HepG2 (cell line): ENCODE results near the gene TMEM255B. TPM values are rescaled to one million over a fixed set of nuclear protein-coding genes. Genes with fewer than 3 reads are reported as not detected.
A peak's percentile ranks its signal among the peaks of the same experiment; 100 is the strongest.

Source experiments
- CENPX ChIP-seq: sonication (generic); formaldehyde crosslinking; IDR thresholded peaks from 2 replicates; pipeline ENCODE4 v1.9.0; 2021; ENCODE audit warnings: mild to moderate bottlenecking, missing genetic modification reagents, moderate library complexity
- DMAP1 ChIP-seq: IDR thresholded peaks from 2 replicates; pipeline ENCODE4 v1.6.1; 2016
- HDAC6 ChIP-seq: fragments of 200-600 bp; sonication (generic); IDR thresholded peaks from 2 replicates; pipeline ENCODE4 v1.7.0; 2017; ENCODE audit warnings: mild to moderate bottlenecking, antibody characterized with exemption, low read length, low read depth
- KDM5A ChIP-seq: fragments of 200-600 bp; sonication (generic); IDR thresholded peaks from 2 replicates; pipeline ENCODE4 v1.7.0; 2018; ENCODE audit warnings: antibody characterized with exemption, mild to moderate bottlenecking, low read length, borderline replicate concordance
- MAZ ChIP-seq, 2 experiments: sonication (generic) in 1 of 2; formaldehyde crosslinking in 1 of 2; IDR thresholded peaks; 2 replicates each; pipeline versions ENCODE4 v1.5.0 to v1.6.1; 2012 to 2020; ENCODE audit warnings: low read depth in 2 of 2, mild to moderate bottlenecking in 2 of 2, borderline replicate concordance in 1 of 2, improper control_type of control experiment in 1 of 2, low read length in 1 of 2, missing genetic modification reagents in 1 of 2, moderate library complexity in 1 of 2
- MED13 ChIP-seq: sonication (generic); formaldehyde crosslinking; IDR thresholded peaks from 2 replicates; pipeline ENCODE4 v1.5.0; 2020; ENCODE audit warnings: missing genetic modification reagents
- MED8 ChIP-seq: sonication (generic); formaldehyde crosslinking; IDR thresholded peaks from 2 replicates; pipeline ENCODE4 v1.8.1; 2023; ENCODE audit warnings: mild to moderate bottlenecking, missing genetic modification reagents; ENCODE audit not compliant: insufficient replicate concordance
- NAIF1 ChIP-seq: sonication (generic); formaldehyde crosslinking; IDR thresholded peaks from 2 replicates; pipeline ENCODE4 v1.5.0; 2020; ENCODE audit warnings: mild to moderate bottlenecking, missing genetic modification reagents, borderline replicate concordance
- TAF1 ChIP-seq: sonication (generic); formaldehyde crosslinking; IDR thresholded peaks from 2 replicates; pipeline ENCODE4 v1.4.0; 2020; ENCODE audit warnings: missing genetic modification reagents
- TARDBP ChIP-seq: sonication (generic); formaldehyde crosslinking; IDR thresholded peaks from 2 replicates; pipeline ENCODE4 v1.8.0; 2022; ENCODE audit warnings: mild to moderate bottlenecking, missing genetic modification reagents
- ZBTB20 ChIP-seq: sonication (generic); formaldehyde crosslinking; IDR thresholded peaks from 2 replicates; pipeline ENCODE4 v1.8.1; 2023; ENCODE audit warnings: missing genetic modification reagents, low read depth, mild to moderate bottlenecking, borderline replicate concordance
- ZFAT ChIP-seq: sonication (generic); formaldehyde crosslinking; conservative IDR thresholded peaks from 2 replicates; pipeline ENCODE4 v1.8.1; 2023; ENCODE audit warnings: missing genetic modification reagents, inconsistent platforms
- ZKSCAN1 ChIP-seq: fragments of 150-350 bp; IDR thresholded peaks from 2 replicates; pipeline ENCODE4 v1.6.1; 2014; ENCODE audit warnings: low read length
- ZNF44 ChIP-seq: sonication (generic); formaldehyde crosslinking; IDR thresholded peaks from 2 replicates; pipeline ENCODE4 v1.5.1; 2020; ENCODE audit warnings: mild to moderate bottlenecking, missing genetic modification reagents
- ZNF468 ChIP-seq: sonication (generic); formaldehyde crosslinking; IDR thresholded peaks from 2 replicates; pipeline ENCODE4 v1.8.0; 2022; ENCODE audit warnings: mild to moderate bottlenecking, moderate library complexity, missing genetic modification reagents
- ZSCAN25 ChIP-seq: sonication (generic); formaldehyde crosslinking; IDR thresholded peaks from 2 replicates; pipeline ENCODE4 v1.8.0; 2022; ENCODE audit warnings: mild to moderate bottlenecking, missing genetic modification reagents
- polyA plus RNA-seq, 8 experiments: library from polyadenylated mRNA; depleted of rRNA in 3 of 8; stranded (reverse) in 7 of 8; unstranded in 1 of 8; fragments of >200 nt; fragmentation: Illumina TruSeq in 4 of 8; extraction: Trizol in 4 of 8; gene quantifications; 2 replicates each; pipeline versions ENCODE4 v1.2.1 to v1.2.3, GENCODE V29; 2011 to 2016; ENCODE audit warnings: low read depth in 4 of 8, missing spikeins in 1 of 8, mixed read lengths in 1 of 8; ENCODE audit not compliant: insufficient read depth in 1 of 8
- total RNA-seq, 5 experiments: library from RNA; depleted of rRNA; stranded (reverse); fragments of >200 nt; fragmentation: Illumina TruSeq; extraction: Trizol; gene quantifications; 2 replicates each; pipeline ENCODE4 v1.2.3, GENCODE V29; 2016; ENCODE audit warnings: low read depth in 1 of 5
- TF ChIP-seq, protein P1 (sequence below): sonication (generic); formaldehyde crosslinking; IDR thresholded peaks from 2 replicates; pipeline ENCODE4 v1.8.0; 2022; ENCODE audit warnings: mild to moderate bottlenecking, missing genetic modification reagents; ENCODE audit not compliant: insufficient replicate concordance
- TF ChIP-seq, protein P2 (sequence below): sonication (generic); formaldehyde crosslinking; IDR thresholded peaks from 2 replicates; pipeline ENCODE4 v1.8.0; 2022; ENCODE audit warnings: missing genetic modification reagents, mild to moderate bottlenecking, moderate library complexity, borderline replicate concordance
- TF ChIP-seq, protein P3 (sequence below): sonication (generic); formaldehyde crosslinking; IDR thresholded peaks from 2 replicates; pipeline ENCODE4 v1.5.1; 2020; ENCODE audit warnings: mild to moderate bottlenecking, missing genetic modification reagents, moderate library complexity
- TF ChIP-seq, protein P4 (sequence below): sonication (generic); formaldehyde crosslinking; IDR thresholded peaks from 2 replicates; pipeline ENCODE4 v1.9.0; 2021; ENCODE audit warnings: missing genetic modification reagents, mild to moderate bottlenecking, borderline replicate concordance
- TF ChIP-seq, protein P5 (sequence below): sonication (generic); formaldehyde crosslinking; IDR thresholded peaks from 2 replicates; pipeline ENCODE4 v1.8.0; 2022; ENCODE audit warnings: missing genetic modification reagents, low read depth, mild to moderate bottlenecking, borderline replicate concordance
- TF ChIP-seq, protein P6 (sequence below): sonication (generic); formaldehyde crosslinking; IDR thresholded peaks from 2 replicates; pipeline ENCODE4 v1.5.1; 2020; ENCODE audit warnings: missing genetic modification reagents, mild to moderate bottlenecking, borderline replicate concordance

TMEM255B gene
- total and polyA plus RNA-seq, 2 of the 13 experiments (the other 11 are each of a cell fraction or from before 2014, with no cell fraction given), result not detected

DNA sequence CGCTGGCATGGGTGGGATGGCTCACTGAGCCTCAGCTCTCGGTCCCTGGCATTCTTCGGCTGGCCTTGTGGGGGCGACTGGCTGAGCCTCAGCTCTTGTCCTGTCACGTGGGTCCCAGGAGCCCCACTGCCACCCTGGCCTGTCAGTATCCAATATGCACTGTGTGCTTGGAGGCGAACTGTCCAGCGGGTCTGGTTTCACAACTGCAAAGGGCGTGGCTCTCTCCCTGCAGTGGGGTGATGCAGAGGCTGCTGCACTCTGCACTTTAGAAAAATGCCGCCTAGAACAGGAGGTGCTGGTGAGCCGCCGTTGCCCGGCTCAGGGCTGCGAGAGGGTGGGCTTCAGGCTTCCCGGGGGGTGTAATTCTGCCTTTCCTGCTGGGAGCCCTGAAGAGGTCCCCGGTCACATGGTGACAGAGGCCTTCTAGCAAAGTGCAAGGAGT is 17.0 kb upstream of the TMEM255B start (continued):
- TF ChIP-seq KDM5A (no peak), ZFAT (CRISPR knock-in tag) (no peak), DMAP1 (peak; percentile 74), HDAC6 (no peak), ZKSCAN1 (no peak), ZNF468 (CRISPR knock-in tag) (no peak), MAZ (IDR thresholded peaks at IDR 0.05; ENCODE audit: borderline replicate concordance, low read depth, low read length) (no peak), MAZ (CRISPR knock-in tag; IDR thresholded peaks at IDR 0.05; ENCODE audit: low read depth) (peak; percentile 49; the same call in 1 of the 2 replicates), NAIF1 (CRISPR knock-in tag) (no peak), TAF1 (CRISPR knock-in tag) (peak; percentile 47), ZSCAN25 (CRISPR knock-in tag) (no peak), TARDBP (CRISPR knock-in tag) (peak; percentile 79; the same call in 1 of the 2 replicates), ZNF44 (no peak), MED13 (CRISPR knock-in tag) (no peak), MED8 (CRISPR knock-in tag) (no peak), CENPX (CRISPR knock-in tag) (no peak), ZBTB20 (CRISPR knock-in tag) (no peak)
- TF ChIP-seq, protein P1, sequence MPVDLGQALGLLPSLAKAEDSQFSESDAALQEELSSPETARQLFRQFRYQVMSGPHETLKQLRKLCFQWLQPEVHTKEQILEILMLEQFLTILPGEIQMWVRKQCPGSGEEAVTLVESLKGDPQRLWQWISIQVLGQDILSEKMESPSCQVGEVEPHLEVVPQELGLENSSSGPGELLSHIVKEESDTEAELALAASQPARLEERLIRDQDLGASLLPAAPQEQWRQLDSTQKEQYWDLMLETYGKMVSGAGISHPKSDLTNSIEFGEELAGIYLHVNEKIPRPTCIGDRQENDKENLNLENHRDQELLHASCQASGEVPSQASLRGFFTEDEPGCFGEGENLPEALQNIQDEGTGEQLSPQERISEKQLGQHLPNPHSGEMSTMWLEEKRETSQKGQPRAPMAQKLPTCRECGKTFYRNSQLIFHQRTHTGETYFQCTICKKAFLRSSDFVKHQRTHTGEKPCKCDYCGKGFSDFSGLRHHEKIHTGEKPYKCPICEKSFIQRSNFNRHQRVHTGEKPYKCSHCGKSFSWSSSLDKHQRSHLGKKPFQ (CRISPR knock-in tag), result no peak
- TF ChIP-seq, protein P2, sequence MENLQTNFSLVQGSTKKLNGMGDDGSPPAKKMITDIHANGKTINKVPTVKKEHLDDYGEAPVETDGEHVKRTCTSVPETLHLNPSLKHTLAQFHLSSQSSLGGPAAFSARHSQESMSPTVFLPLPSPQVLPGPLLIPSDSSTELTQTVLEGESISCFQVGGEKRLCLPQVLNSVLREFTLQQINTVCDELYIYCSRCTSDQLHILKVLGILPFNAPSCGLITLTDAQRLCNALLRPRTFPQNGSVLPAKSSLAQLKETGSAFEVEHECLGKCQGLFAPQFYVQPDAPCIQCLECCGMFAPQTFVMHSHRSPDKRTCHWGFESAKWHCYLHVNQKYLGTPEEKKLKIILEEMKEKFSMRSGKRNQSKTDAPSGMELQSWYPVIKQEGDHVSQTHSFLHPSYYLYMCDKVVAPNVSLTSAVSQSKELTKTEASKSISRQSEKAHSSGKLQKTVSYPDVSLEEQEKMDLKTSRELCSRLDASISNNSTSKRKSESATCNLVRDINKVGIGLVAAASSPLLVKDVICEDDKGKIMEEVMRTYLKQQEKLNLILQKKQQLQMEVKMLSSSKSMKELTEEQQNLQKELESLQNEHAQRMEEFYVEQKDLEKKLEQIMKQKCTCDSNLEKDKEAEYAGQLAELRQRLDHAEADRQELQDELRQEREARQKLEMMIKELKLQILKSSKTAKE (CRISPR knock-in tag), result no peak
- TF ChIP-seq, protein P3, sequence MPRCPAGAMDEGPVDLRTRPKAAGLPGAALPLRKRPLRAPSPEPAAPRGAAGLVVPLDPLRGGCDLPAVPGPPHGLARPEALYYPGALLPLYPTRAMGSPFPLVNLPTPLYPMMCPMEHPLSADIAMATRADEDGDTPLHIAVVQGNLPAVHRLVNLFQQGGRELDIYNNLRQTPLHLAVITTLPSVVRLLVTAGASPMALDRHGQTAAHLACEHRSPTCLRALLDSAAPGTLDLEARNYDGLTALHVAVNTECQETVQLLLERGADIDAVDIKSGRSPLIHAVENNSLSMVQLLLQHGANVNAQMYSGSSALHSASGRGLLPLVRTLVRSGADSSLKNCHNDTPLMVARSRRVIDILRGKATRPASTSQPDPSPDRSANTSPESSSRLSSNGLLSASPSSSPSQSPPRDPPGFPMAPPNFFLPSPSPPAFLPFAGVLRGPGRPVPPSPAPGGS (CRISPR knock-in tag), result no peak
- TF ChIP-seq, protein P4, sequence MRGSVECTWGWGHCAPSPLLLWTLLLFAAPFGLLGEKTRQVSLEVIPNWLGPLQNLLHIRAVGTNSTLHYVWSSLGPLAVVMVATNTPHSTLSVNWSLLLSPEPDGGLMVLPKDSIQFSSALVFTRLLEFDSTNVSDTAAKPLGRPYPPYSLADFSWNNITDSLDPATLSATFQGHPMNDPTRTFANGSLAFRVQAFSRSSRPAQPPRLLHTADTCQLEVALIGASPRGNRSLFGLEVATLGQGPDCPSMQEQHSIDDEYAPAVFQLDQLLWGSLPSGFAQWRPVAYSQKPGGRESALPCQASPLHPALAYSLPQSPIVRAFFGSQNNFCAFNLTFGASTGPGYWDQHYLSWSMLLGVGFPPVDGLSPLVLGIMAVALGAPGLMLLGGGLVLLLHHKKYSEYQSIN (CRISPR knock-in tag), result no peak
- TF ChIP-seq, protein P5, sequence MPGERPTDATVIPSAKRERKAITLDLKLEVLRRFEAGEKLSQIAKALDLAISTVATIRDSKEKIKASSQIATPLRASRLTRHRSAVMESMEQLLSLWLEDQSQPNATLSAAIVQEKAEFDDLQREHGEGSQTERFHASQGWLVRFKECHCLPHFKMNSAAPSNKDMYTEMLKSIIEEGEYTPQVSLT (CRISPR knock-in tag), result no peak
- TF ChIP-seq, protein P6, sequence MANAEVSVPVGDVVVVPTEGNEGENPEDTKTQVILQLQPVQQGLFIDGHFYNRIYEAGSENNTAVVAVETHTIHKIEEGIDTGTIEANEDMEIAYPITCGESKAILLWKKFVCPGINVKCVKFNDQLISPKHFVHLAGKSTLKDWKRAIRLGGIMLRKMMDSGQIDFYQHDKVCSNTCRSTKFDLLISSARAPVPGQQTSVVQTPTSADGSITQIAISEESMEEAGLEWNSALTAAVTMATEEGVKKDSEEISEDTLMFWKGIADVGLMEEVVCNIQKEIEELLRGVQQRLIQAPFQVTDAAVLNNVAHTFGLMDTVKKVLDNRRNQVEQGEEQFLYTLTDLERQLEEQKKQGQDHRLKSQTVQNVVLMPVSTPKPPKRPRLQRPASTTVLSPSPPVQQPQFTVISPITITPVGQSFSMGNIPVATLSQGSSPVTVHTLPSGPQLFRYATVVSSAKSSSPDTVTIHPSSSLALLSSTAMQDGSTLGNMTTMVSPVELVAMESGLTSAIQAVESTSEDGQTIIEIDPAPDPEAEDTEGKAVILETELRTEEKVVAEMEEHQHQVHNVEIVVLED, result no peak
